Stomach (tissue), 9 donors: ENCODE data around the gene KCNK13. TPM values are rescaled to one million over a fixed set of nuclear protein-coding genes. Genes with fewer than 3 reads are reported as not detected.
A peak's percentile ranks its signal among the peaks of the same experiment; 100 is the strongest.

Source experiments
- DNase-seq, 2 donors: peaks; one replicate each; pipeline versions ENCODE4 v3.0.0 to v3.0.0-alpha.2; 2013 to 2019
- H3K27ac ChIP-seq, 5 donors: fragments of 200-600 bp in 4 of 5; sonication (generic) in 4 of 5; one replicate each; pipeline ENCODE4 v1.5.1; 2013 to 2019; ENCODE audit warnings: mild to moderate bottlenecking in 1 of 5, moderate library complexity in 1 of 5
- H3K27me3 ChIP-seq, 3 donors: fragments of 200-600 bp; sonication (generic); one replicate each; pipeline ENCODE4 v1.5.1; 2017 to 2019; ENCODE audit warnings: mixed run types in 1 of 3
- H3K36me3 ChIP-seq, 4 donors: fragments of 200-600 bp; sonication (generic); 1 replicate in 3 of 4; 2 replicates in 1 of 4; pipeline ENCODE4 v1.5.1; 2016 to 2019
- H3K4me1 ChIP-seq, 4 donors: fragments of 200-600 bp; sonication (generic); one replicate each; pipeline ENCODE4 v1.5.1; 2016 to 2019
- H3K4me3 ChIP-seq, 4 donors: fragments of 200-600 bp; sonication (generic) in 3 of 4; one replicate each; pipeline ENCODE4 v1.5.1; 2016 to 2019; ENCODE audit warnings: mild to moderate bottlenecking in 1 of 4
- H3K9me3 ChIP-seq, 4 donors: fragments of 200-600 bp; sonication (generic); one replicate each; pipeline ENCODE4 v1.5.1; 2016 to 2019
- CTCF ChIP-seq, 7 experiments: fragments of 450-650 bp in 4 of 7; fragments of 200-600 bp in 3 of 7; sonication (generic) in 3 of 7; IDR thresholded peaks; one replicate each; pipeline ENCODE4 v1.5.1; 2016 to 2019; ENCODE audit warnings: antibody characterized with exemption in 7 of 7, control low read depth in 2 of 7, mild to moderate bottlenecking in 1 of 7
- EP300 ChIP-seq: sonication (generic); formaldehyde crosslinking; IDR thresholded peaks from one replicate; pipeline ENCODE4 v1.6.1; 2017; ENCODE audit warnings: antibody characterized with exemption
- POLR2A ChIP-seq, 4 donors: fragments of 450-650 bp; IDR thresholded peaks; one replicate each; pipeline ENCODE4 v1.6.1; 2016; ENCODE audit warnings: antibody characterized with exemption in 4 of 4, control low read depth in 2 of 4, mild to moderate bottlenecking in 1 of 4, moderate library complexity in 1 of 4
- POLR2AphosphoS5 ChIP-seq, 3 donors: sonication (generic); formaldehyde crosslinking; IDR thresholded peaks; one replicate each; pipeline ENCODE4 v1.6.1; 2016; ENCODE audit warnings: antibody characterized with exemption in 3 of 3
- WGBS, 5 donors: extraction: QIAGEN DNeasy Blood & Tissue Kit in 3 of 5; methylation state at CpG; one replicate each; pipeline versions ENCODE4 v1.1.5 to v1.1.7; 2013 to 2018; 5-methylcytosine and 5-hydroxymethylcytosine counted together
- intact Hi-C: fragments of 100-400 bp; cut with DNase I; formaldehyde crosslinking; loops from one replicate; pipeline ENCODE4 v1.15.1; 2023; ENCODE audit warnings: low total_unique reads
- polyA plus RNA-seq, 3 donors: library from polyadenylated mRNA; stranded (reverse); fragments of 200-250 nt; gene quantifications; one replicate each; pipeline ENCODE4 v1.2.3, GENCODE V29; 2013
- total RNA-seq, 5 donors: library from RNA; depleted of rRNA; stranded (reverse); fragments of >200 nt; gene quantifications; one replicate each; pipeline versions ENCODE4 v1.1.0 to v1.2.3, GENCODE V29; 2014 to 2016
- donor health status: healthy with polysubstance abuse.
- donor health status: Bipolar disorder and iron deficiency.
- donor health status: healthy.

The KCNK13 gene
- total and polyA plus RNA-seq, 8 donors, result 0.08 to 2.5 (median 0.37) TPM; not detected in 4

- 72 to 81% (median 75%) methylated on average over 5 of the region's 5 CpGs for WGBS, 5 donors
- TF ChIP-seq POLR2A (IDR thresholded peaks at IDR 0.05), result no peak
- TF ChIP-seq POLR2AphosphoS5 (IDR thresholded peaks at IDR 0.05), result no peak
- TF ChIP-seq CTCF (IDR thresholded peaks at IDR 0.05), result no peak
- TF ChIP-seq EP300, result no peak
Measured at GRCh38 chr14:90140956-90141316, 79.1 kb downstream of the KCNK13 start.

GRCh38 chr14:90153429-90153828, 91.6 kb downstream of the KCNK13 start:
- intact Hi-C loops, result no loop called here
- no peak overlapping the region for H3K4me3 ChIP-seq
- TF ChIP-seq POLR2AphosphoS5 (IDR thresholded peaks at IDR 0.05) (no peak), EP300 (no peak), POLR2A (IDR thresholded peaks at IDR 0.05) (no peak)
- no peak overlapping the region for H3K27ac ChIP-seq
- H3K27me3 ChIP-seq, result no peaks in the 10 kb centered on the region
- 66 to 78% (median 71%) methylated on average over 2 of the region's 2 CpGs for WGBS, 5 donors
- no peaks in the 10 kb centered on the region for H3K36me3 ChIP-seq
- H3K9me3 ChIP-seq, result no peaks in the 10 kb centered on the region
- H3K4me1 ChIP-seq, result no peaks in the 10 kb centered on the region
- DNase-seq, result no peak

More at GRCh38 chr14:90140956-90141316, 79.1 kb downstream of the KCNK13 start:
- Histone ChIP-seq H3K4me3 (no peak overlapping the region), H3K9me3 (no peaks in the 10 kb centered on the region), H3K36me3 (no peaks in the 10 kb centered on the region), H3K27ac (no peak overlapping the region), H3K4me1 (no peaks in the 10 kb centered on the region), H3K27me3 (peaks cover 0 to 15% (median 0%) of the 10 kb centered on the region in 3 donors)
- intact Hi-C loops, result no loop called here
- no peak for DNase-seq

- no peaks in the 10 kb centered on the region for H3K9me3 ChIP-seq
- no peak overlapping the region for H3K27ac ChIP-seq
- DNase-seq, result no peak
- TF ChIP-seq EP300 (no peak), POLR2A (IDR thresholded peaks at IDR 0.05) (no peak), CTCF (IDR thresholded peaks at IDR 0.05) (no peak), POLR2AphosphoS5 (IDR thresholded peaks at IDR 0.05) (no peak)
- no peaks in the 10 kb centered on the region for H3K4me1 ChIP-seq
- H3K27me3 ChIP-seq, result no peaks in the 10 kb centered on the region
- no peak overlapping the region for H3K4me3 ChIP-seq
- intact Hi-C loops, result no loop called here
- no peaks in the 10 kb centered on the region for H3K36me3 ChIP-seq
Measured at GRCh38 chr14:90154110-90154509, 92.3 kb downstream of the KCNK13 start.

- H3K4me1 ChIP-seq, result no peaks in the 10 kb centered on the region
- no peaks in the 10 kb centered on the region for H3K9me3 ChIP-seq
- H3K27ac ChIP-seq, result no peak overlapping the region
- 25 to 46% (median 33%) methylated on average over 3 of the region's 3 CpGs for WGBS, 5 donors
- no peaks in the 10 kb centered on the region for H3K27me3 ChIP-seq
- intact Hi-C loops, result no loop called here
- TF ChIP-seq CTCF (IDR thresholded peaks at IDR 0.05) (no peak), POLR2A (IDR thresholded peaks at IDR 0.05) (no peak), POLR2AphosphoS5 (IDR thresholded peaks at IDR 0.05) (no peak), EP300 (no peak)
- H3K36me3 ChIP-seq, result no peaks in the 10 kb centered on the region
- H3K4me3 ChIP-seq, result no peak overlapping the region
- peak in 1 of 2 donors; percentile 16 for DNase-seq
Measured at GRCh38 chr14:90159146-90159545, 97.4 kb downstream of the KCNK13 start.

GRCh38 chr14:90159688-90160087, 97.9 kb downstream of the KCNK13 start:
- Histone ChIP-seq H3K4me1 (no peaks in the 10 kb centered on the region), H3K4me3 (no peak overlapping the region), H3K27ac (no peak overlapping the region), H3K27me3 (no peaks in the 10 kb centered on the region), H3K9me3 (no peaks in the 10 kb centered on the region), H3K36me3 (no peaks in the 10 kb centered on the region)
- intact Hi-C loops, result no loop called here
- 33 to 47% (median 42%) methylated on average over 4 of the region's 4 CpGs for WGBS, 5 donors
- DNase-seq, result no peak
- no peak for TF ChIP-seq POLR2A (IDR thresholded peaks at IDR 0.05)
- TF ChIP-seq POLR2AphosphoS5 (IDR thresholded peaks at IDR 0.05), result no peak
- no peak for TF ChIP-seq CTCF (IDR thresholded peaks at IDR 0.05)
- TF ChIP-seq EP300, result no peak
